PC-9 (cell line): ENCODE data around the gene SYDE2. TPM values are rescaled to one million over a fixed set of nuclear protein-coding genes. Genes with fewer than 3 reads are reported as not detected.
A peak's percentile ranks its signal among the peaks of the same experiment; 100 is the strongest.
"Not testable (repeated sequence)": the region's sequence is repeated elsewhere in the genome, so short reads cannot be mapped to it uniquely, and the experiment has no call there.

Source experiments
- Bru-seq: library from RNA; stranded (reverse); fragments of 400-500 nt; gene quantifications from one replicate; lab custom pipeline; 2021; lab: Mats Ljungman, UMichigan
- BruChase-seq, 2 experiments: library from RNA; stranded (reverse); fragments of 400-500 nt; gene quantifications; one replicate each; lab custom pipeline; 2021; lab: Mats Ljungman, UMichigan
- BruUV-seq: library from RNA; stranded (reverse); fragments of 400-500 nt; replicated peaks from 2 replicates; lab custom pipeline; 2021; lab: Mats Ljungman, UMichigan
- CTCF ChIA-PET: fragments of 300-600 bp; sonication (Branson Sonifier 250); formaldehyde crosslinking; loops from one replicate; lab custom pipeline; 2022; ENCODE audit warnings: antibody characterized with exemption; lab: Charles Lee
- POLR2A ChIA-PET: fragments of 300-600 bp; sonication (Branson Sonifier 250); formaldehyde crosslinking; loops from one replicate; lab custom pipeline; 2022; ENCODE audit warnings: antibody characterized with exemption; ENCODE audit not compliant: unreplicated experiment; lab: Charles Lee
- DNase-seq, 2 experiments: peaks; one replicate each; pipeline versions ENCODE4 v3.0.0 to v3.0.0-alpha.2; 2015 to 2022; ENCODE audit warnings: mixed read lengths in 1 of 2
- H2AFZ ChIP-seq: fragments of 200-600 bp; sonication (generic); 2 replicates; pipeline ENCODE4 v1.8.1; 2017; ENCODE audit warnings: antibody characterized with exemption
- H3F3A ChIP-seq: fragments of 200-600 bp; sonication (generic); 2 replicates; pipeline ENCODE4 v1.8.1; 2017; ENCODE audit warnings: antibody characterized with exemption, mild to moderate bottlenecking, low read depth; ENCODE audit not compliant: insufficient read depth
- H3K27ac ChIP-seq: fragments of 200-600 bp; sonication (generic); 2 replicates; pipeline ENCODE4 v1.6.1; 2016; ENCODE audit warnings: mixed run types
- H3K27me3 ChIP-seq: fragments of 200-600 bp; sonication (generic); 2 replicates; pipeline ENCODE4 v1.6.1; 2016; ENCODE audit warnings: low read depth, mixed run types; ENCODE audit not compliant: insufficient read depth
- H3K36me3 ChIP-seq: fragments of 200-600 bp; sonication (generic); 2 replicates; pipeline ENCODE4 v1.6.1; 2016; ENCODE audit warnings: low read depth, mixed run types
- H3K4me1 ChIP-seq: fragments of 200-600 bp; sonication (generic); replicated peaks from 2 replicates; pipeline ENCODE4 v1.6.1; 2016; ENCODE audit warnings: mixed run types; ENCODE audit not compliant: insufficient read depth
- H3K4me2 ChIP-seq: fragments of 200-600 bp; sonication (generic); 2 replicates; pipeline ENCODE4 v1.6.1; 2017; ENCODE audit warnings: mixed run types
- H3K4me3 ChIP-seq: fragments of 200-600 bp; sonication (generic); 2 replicates; pipeline ENCODE4 v1.6.1; 2016; ENCODE audit warnings: mixed run types
- H3K79me2 ChIP-seq: fragments of 200-600 bp; sonication (generic); 2 replicates; pipeline ENCODE4 v1.6.1; 2017; ENCODE audit warnings: low read depth, mixed run types
- H3K9me2 ChIP-seq: fragments of 200-600 bp; sonication (generic); 2 replicates; pipeline ENCODE4 v1.8.1; 2017; ENCODE audit warnings: mild to moderate bottlenecking; ENCODE audit not compliant: insufficient read depth
- H3K9me3 ChIP-seq: fragments of 200-600 bp; sonication (generic); 2 replicates; pipeline ENCODE4 v1.8.1; 2016; ENCODE audit warnings: low read depth; ENCODE audit not compliant: insufficient read depth
- H4K20me1 ChIP-seq: fragments of 200-600 bp; sonication (generic); 2 replicates; pipeline ENCODE4 v1.8.1; 2017; ENCODE audit not compliant: insufficient read depth
- CTCF ChIP-seq: fragments of 200-600 bp; sonication (generic); conservative IDR thresholded peaks from 2 replicates; pipeline ENCODE4 v1.6.1; 2017; ENCODE audit warnings: mixed run types, antibody characterized with exemption, mild to moderate bottlenecking, moderate library complexity
- EZH2 ChIP-seq: fragments of 200-600 bp; sonication (generic); IDR thresholded peaks from 2 replicates; pipeline ENCODE4 v1.8.0; 2017; ENCODE audit warnings: antibody characterized with exemption, low read depth
- intact Hi-C: fragments of 100-400 bp; cut with micrococcal nuclease; formaldehyde crosslinking; loops from one replicate; pipeline ENCODE4 v1.10.0; 2022; ENCODE audit not compliant: unreplicated experiment
- long read RNA-seq: library from polyadenylated mRNA; stranded (forward); transcript quantifications from one replicate; pipeline ENCODE4 v2.0.0, GENCODE V29; 2022
- total RNA-seq: library from RNA; stranded (reverse); gene quantifications from 2 replicates; pipeline ENCODE4 v1.2.3, GENCODE V29; 2021

Gene SYDE2, protein sequence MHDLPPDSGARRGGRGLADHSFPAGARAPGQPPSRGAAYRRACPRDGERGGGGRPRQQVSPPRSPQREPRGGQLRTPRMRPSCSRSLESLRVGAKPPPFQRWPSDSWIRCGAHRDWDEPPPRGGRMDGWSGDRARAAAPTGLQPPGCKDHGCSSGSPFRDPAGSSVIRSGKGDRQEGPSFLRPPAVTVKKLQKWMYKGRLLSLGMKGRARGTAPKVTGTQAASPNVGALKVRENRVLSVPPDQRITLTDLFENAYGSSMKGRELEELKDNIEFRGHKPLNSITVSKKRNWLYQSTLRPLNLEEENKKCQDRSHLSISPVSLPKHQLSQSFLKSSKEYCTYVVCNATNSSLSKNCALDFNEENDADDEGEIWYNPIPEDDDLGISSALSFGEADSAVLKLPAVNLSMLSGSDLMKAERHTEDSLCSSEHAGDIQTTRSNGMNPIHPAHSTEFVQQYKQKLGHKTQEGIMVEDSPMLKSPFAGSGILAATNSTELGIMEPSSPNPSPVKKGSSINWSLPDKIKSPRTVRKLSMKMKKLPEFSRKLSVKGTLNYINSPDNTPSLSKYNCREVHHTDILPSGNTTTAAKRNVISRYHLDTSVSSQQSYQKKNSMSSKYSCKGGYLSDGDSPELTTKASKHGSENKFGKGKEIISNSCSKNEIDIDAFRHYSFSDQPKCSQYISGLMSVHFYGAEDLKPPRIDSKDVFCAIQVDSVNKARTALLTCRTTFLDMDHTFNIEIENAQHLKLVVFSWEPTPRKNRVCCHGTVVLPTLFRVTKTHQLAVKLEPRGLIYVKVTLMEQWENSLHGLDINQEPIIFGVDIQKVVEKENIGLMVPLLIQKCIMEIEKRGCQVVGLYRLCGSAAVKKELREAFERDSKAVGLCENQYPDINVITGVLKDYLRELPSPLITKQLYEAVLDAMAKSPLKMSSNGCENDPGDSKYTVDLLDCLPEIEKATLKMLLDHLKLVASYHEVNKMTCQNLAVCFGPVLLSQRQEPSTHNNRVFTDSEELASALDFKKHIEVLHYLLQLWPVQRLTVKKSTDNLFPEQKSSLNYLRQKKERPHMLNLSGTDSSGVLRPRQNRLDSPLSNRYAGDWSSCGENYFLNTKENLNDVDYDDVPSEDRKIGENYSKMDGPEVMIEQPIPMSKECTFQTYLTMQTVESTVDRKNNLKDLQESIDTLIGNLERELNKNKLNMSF
- total RNA-seq, result 8.9 and 10.3 TPM in 2 replicates
- Bru-seq, nascent RNA, result percentile 70 among the genes with signal in this experiment
- BruChase-seq, experiment 1, labeled RNA remaining after a 2-hour chase, result percentile 76 among the genes with signal in this experiment
- percentile 68 among the genes with signal in this experiment for BruChase-seq, experiment 2, labeled RNA remaining after a 6-hour chase
- long read RNA-seq, full-length matches to known transcripts, result 4 of 6 reads
- long read RNA-seq, partial matches to known transcripts, result 0 of 6 reads
- long read RNA-seq, other reads (novel, unspliced or antisense), result 2 of 6 reads

DNA sequence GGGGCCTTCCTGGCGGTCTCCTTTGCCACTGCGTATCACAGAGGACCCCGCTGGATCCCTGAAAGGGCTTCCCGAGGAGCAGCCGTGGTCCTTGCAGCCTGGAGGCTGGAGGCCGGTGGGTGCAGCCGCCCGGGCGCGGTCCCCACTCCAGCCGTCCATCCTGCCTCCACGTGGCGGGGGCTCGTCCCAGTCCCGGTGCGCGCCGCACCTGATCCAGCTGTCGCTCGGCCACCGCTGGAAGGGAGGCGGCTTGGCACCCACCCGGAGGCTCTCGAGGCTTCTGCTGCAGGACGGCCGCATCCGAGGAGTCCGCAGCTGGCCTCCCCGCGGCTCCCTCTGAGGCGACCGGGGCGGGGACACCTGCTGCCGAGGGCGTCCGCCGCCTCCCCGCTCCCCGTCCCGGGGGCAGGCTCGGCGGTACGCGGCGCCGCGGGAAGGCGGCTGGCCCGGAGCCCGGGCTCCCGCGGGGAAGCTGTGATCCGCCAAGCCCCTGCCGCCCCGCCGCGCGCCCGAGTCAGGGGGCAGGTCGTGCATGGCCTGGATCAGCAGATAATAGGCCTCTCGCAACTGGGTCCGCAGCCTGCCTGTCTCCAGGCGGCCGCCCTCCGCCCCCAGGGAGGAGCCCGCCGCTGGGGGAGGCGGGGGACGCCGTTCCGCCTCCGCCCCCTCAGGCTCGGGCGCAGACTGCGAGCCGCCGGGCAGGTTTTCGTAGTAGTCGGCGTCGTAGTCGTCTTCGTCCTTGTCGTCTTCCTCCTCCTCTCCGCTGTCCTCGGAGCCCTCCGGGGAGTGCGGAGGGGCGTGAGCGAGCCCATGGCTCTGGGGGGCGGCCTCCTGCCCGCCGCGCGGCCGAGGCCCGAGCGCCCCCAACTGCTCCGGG is at the start of gene SYDE2:
Gene SYDE2 (minus strand): TSS at position 554 of the 877 bp plus-strand sequence. CDS start 20 bp downstream, at position 534.
- ChIA-PET CTCF (interaction anchor here (0.7 to 1.5 kb wide), 2 partner anchors 54 to 69 kb away, joined by 5 read pairs; no protein-coding TSS in a partner anchor), POLR2A (interaction anchor here (0.5 kb wide), 1 partner anchor 207 kb away, joined by 9 read pairs; no protein-coding TSS in a partner anchor)
- Histone ChIP-seq H3F3A (peaks cover 35% of the 10 kb centered on the region), H3K9me3 (no peaks in the 10 kb centered on the region), H3K4me1 (peaks cover 64% of the 10 kb centered on the region), H3K27me3 (no peaks in the 10 kb centered on the region), H3K27ac (peak within 1 kb of the TSS; percentile 84), H3K4me2 (peak within 1 kb of the TSS; percentile 92), H3K9me2 (no peaks in the 10 kb centered on the region), H2AFZ (peak within 1 kb of the TSS; percentile 84), H3K79me2 (peaks cover 61% of the 10 kb centered on the region), H4K20me1 (no peaks in the 10 kb centered on the region; the same call in 1 of the 2 replicates), H3K36me3 (no peaks in the 10 kb centered on the region), H3K4me3 (peak within 1 kb of the TSS; percentile 94)
- BruUV-seq, result no TSS peak
- intact Hi-C loops, result loop anchor here (1.0 to 5.0 kb wide), 3 partner anchors 25 to 97 kb away; no protein-coding TSS in a partner anchor
- DNase-seq, result peak; percentile 72 to 90
- no peak for TF ChIP-seq EZH2
- TF ChIP-seq CTCF, result no peak

DNA sequence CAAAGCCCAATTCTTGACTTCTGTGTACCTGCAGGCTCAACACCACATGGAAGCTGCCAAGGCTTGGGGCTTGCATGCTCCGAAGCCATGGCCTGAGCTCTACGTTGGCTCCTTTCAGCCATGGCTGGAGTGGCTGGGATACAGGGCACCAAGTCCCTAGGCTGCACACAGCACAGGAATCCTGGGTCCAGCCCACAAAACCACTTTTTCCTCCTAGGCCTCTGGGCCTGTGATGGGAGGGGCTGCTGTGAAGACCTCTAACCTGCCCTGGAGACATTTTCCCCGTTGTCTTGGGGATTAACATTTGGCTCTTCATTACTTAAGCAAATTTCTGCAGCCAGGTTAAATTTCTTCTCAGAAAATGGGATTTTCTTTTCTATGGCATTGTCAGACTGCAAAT is 48.2 kb upstream of the SYDE2 start:
- H3K4me2 ChIP-seq, H3K79me2 ChIP-seq, POLR2A ChIA-PET, H3K4me3 ChIP-seq, H3K9me3 ChIP-seq, intact Hi-C loops, CTCF ChIA-PET, H2AFZ ChIP-seq, BruUV-seq, DNase-seq, H3K27me3 ChIP-seq, H3K9me2 ChIP-seq, H4K20me1 ChIP-seq, H3K27ac ChIP-seq: not testable (repeated sequence)
- peaks cover 25% of the 10 kb centered on the region for H3K36me3 ChIP-seq
- H3F3A ChIP-seq, result peaks cover 30% of the 10 kb centered on the region
- peaks cover 15% of the 10 kb centered on the region for H3K4me1 ChIP-seq

- TF ChIP-seq EZH2 (no peak), CTCF (no peak)
- no peak for DNase-seq
- no peaks in the 10 kb centered on the region for H3K9me2 ChIP-seq
- no peaks in the 10 kb centered on the region for H3K27me3 ChIP-seq
- H4K20me1 ChIP-seq, result no peaks in the 10 kb centered on the region
- no peak overlapping the region for H3K27ac ChIP-seq
- H3F3A ChIP-seq, result peaks cover 21% of the 10 kb centered on the region; the same call in 1 of the 2 replicates
- no TSS peak for BruUV-seq
- peaks cover 22% of the 10 kb centered on the region for H3K4me1 ChIP-seq
- ChIA-PET POLR2A (no interaction called here), CTCF (no interaction called here)
- H2AFZ ChIP-seq, result no peak overlapping the region
- intact Hi-C loops, result no loop called here
- no peaks in the 10 kb centered on the region for H3K79me2 ChIP-seq
- H3K9me3 ChIP-seq, result no peaks in the 10 kb centered on the region; the same call in 1 of the 2 replicates
- H3K36me3 ChIP-seq, result no peaks in the 10 kb centered on the region
- no peak overlapping the region for H3K4me2 ChIP-seq
- H3K4me3 ChIP-seq, result no peak overlapping the region
Observed at GRCh38 chr1:85245891-85246290, 45.1 kb upstream of the SYDE2 start.
